Dedifferentiated amniotic fluid mesenchymal stem cell (primary cell): ENCODE data around the gene OTX1.
"Not testable (repeated sequence)": the region's sequence is repeated elsewhere in the genome, so short reads cannot be mapped to it uniquely, and the experiment has no call there.

Source experiments
- DNase-seq: peaks from one replicate; pipeline ENCODE4 v3.0.0-alpha.2; 2016; ENCODE audit errors: extremely low spot score

OTX1 gene

GRCh38 chr2:63058921-63059792, 8.5 kb downstream of the OTX1 start:
- no peak for DNase-seq

- no peak for DNase-seq
These were observed 9.3 kb downstream of the OTX1 start for GRCh38 chr2:63059793-63060471.

GRCh38 chr2:63060472-63060991, 9.9 kb downstream of the OTX1 start:
- no peak for DNase-seq

- DNase-seq, result no peak
These were observed 13.6 kb downstream of the OTX1 start for GRCh38 chr2:63064197-63064596.

- DNase-seq, result no peak
These were observed 14.0 kb downstream of the OTX1 start for GRCh38 chr2:63064661-63065060.

GRCh38 chr2:63066265-63066664, 15.6 kb downstream of the OTX1 start:
- DNase-seq, result no peak

GRCh38 chr2:63066838-63067237, 16.2 kb downstream of the OTX1 start:
- no peak for DNase-seq

GRCh38 chr2:63071664-63072063, 21.0 kb downstream of the OTX1 start:
- DNase-seq, result no peak

GRCh38 chr2:63073994-63074393, 23.4 kb downstream of the OTX1 start:
- no peak for DNase-seq

- DNase-seq, result not testable (repeated sequence)
These were observed 23.8 kb downstream of the OTX1 start for GRCh38 chr2:63074399-63074798.

GRCh38 chr2:63078852-63079606, 28.4 kb downstream of the OTX1 start:
- DNase-seq, result no peak

GRCh38 chr2:63081404-63081803, 30.8 kb downstream of the OTX1 start:
- DNase-seq, result no peak

- DNase-seq, result no peak
These were observed 36.1 kb downstream of the OTX1 start for GRCh38 chr2:63086687-63087086.

- no peak for DNase-seq
These were observed 41.8 kb downstream of the OTX1 start for GRCh38 chr2:63092401-63092800.

GRCh38 chr2:63092857-63093256, 42.2 kb downstream of the OTX1 start:
- no peak for DNase-seq

- no peak for DNase-seq
These were observed 42.9 kb downstream of the OTX1 start for GRCh38 chr2:63093502-63093901.

- no peak for DNase-seq
These were observed 45.9 kb downstream of the OTX1 start for GRCh38 chr2:63096491-63096890.

- no peak for DNase-seq
These were observed 48.4 kb downstream of the OTX1 start for GRCh38 chr2:63099032-63099431.

- no peak for DNase-seq
These were observed 51.3 kb downstream of the OTX1 start for GRCh38 chr2:63101954-63102353.

GRCh38 chr2:63104482-63104881, 53.9 kb downstream of the OTX1 start:
- DNase-seq, result no peak
